NCI-H1694 treated with DMSO at 0.1 percent for 48 hours (cell line): Measurements from ENCODE around the gene BMS1.
"Not testable (repeated sequence)": the region's sequence is repeated elsewhere in the genome, so short reads cannot be mapped to it uniquely, and the experiment has no call there.

Experiments
- DNase-seq: peaks from one replicate; lab custom pipeline; 2025; lab: John Stamatoyannopoulos, UW

Gene BMS1

GRCh38 chr10:42801135-42801534, 18.5 kb downstream of the BMS1 start:
- no peak for DNase-seq

- DNase-seq, result no peak
These were observed 20.3 kb downstream of the BMS1 start for GRCh38 chr10:42802876-42803275.

DNA sequence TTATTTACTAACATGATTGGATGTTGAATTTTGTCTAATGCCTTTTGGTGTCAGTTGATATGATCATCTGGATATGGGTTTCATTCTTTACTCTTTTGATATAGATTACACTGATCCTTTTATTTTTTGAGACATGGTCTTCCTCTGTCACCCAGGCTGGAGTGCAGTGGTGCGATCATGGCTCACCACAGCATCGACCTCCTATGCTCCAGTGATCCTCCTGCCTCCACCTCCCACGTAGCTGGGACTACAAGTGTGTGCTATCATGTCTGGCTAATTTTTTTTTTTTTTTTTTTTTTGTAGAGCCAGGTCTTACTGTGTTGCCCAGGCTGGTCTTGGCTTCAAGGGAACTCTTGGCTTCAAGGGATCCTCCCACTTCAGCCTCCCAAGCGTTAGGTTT, 27.1 kb downstream of the BMS1 start:
- DNase-seq, result no peak

- DNase-seq, result no peak
These were observed 29.4 kb downstream of the BMS1 start for GRCh38 chr10:42812028-42812427.

DNA sequence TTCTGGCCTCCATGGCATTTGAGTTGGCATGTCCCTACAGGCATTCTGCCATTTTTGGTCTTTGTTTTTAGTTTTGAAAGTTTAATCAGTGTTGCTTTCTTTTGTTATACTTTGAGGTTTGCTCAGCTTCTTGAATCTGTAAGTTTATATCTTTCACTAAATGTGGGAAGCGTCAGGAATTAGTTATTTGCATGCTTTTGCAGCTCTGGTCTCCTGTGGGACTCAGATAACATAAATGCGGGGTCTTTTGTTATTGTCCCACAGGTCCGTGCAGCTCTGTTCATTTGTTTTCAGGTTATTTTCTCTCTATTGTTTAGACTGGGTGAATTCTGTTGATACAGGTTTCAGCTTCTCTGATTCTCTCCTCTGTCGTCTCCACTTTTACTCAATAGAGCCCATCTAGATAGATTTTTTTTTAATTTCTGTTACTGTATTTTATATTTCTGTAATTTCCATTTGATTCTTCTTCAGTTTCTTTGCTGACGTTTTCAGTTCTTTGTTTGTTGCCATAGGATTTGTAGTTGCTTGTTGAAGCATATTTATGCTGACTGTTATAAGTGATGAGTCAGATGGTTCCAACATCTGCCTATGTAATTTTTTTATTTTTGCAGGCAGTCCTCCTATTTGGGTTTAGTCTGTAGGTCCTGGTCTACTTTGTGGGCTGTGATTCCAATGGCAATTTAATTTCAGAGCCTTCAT, 31.5 kb downstream of the BMS1 start:
- not testable (repeated sequence) for DNase-seq

DNA sequence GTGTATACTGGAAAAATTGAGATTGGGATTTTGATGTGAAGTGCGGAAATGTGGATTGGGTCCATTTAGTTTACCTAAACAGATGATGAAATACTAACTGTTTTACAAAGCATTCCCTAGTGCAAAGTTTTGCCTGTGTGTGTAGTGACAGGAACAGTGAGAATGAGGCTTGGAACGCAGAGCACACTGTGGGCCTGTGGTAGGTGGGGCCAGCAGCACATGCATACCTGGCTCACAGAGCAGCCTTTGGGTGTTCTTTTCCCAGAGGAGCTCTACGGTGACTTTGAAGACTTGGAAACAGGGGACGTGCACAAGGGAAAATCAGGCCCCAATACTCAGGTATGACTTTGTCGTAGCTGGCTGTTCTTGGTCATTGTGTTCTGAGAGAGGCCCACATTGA, 33.7 kb downstream of the BMS1 start:
- not testable (repeated sequence) for DNase-seq

GRCh38 chr10:42816912-42817311, 34.3 kb downstream of the BMS1 start:
- DNase-seq, result no peak

DNA sequence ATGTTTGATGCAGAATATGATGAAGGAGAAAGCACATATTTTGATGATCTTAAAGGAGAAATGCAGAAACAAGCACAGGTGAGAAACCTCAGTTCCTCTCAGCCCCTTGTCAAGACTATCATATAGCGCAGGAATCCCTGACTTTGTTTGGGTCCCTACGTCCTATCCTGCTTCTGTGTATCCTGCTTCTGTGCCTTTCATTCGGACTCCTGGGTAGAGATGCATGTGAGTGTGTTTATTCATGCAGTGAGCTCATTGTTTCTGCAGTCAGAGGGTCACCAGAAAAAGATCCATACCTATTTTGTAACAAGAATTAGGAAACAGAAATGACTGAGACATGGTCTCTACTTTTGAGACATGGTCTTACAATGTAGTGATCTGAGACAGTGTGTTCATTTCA, 34.8 kb downstream of the BMS1 start:
- DNase-seq, result not testable (repeated sequence)

DNA sequence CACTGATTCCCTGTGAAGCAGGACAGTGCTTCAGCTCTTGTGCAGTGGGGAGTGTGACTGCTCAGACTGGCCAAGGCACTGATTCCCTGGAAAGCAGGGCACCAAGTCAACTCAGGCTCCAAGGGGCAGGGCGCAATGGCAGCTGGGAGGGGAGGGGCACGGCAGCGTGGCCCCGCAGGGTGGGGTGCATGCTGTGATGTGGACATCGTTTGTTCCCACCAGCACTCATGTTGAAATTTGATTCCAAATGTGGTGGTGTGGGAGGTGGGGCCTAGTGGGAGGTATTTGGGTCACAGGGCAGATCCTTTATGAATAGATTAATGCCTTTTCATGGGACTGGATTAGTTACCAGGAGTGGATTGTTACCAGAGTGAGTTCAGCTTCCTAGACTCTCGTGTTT, 44.2 kb downstream of the BMS1 start:
- DNase-seq, result not testable (repeated sequence)

DNA sequence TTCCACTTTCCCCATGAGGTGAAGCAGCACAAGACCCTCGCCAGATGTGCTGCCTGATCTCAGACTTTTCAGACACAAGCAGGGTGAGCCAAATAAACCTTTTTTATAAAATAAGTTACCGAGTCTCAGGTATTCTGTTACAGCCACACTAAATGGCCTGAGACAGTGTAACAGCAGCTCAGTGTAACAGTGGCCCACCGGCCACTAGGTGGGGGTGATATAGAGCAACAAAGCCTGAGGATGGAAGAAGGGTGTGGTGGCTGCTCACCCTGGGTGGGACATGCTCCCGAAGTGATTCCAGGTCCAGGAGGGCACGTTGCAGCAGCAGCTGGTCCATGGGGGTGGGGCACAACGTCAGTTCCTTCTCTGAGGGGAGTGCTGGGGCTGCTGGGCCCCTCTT, 44.6 kb downstream of the BMS1 start:
- DNase-seq, result no peak

DNA sequence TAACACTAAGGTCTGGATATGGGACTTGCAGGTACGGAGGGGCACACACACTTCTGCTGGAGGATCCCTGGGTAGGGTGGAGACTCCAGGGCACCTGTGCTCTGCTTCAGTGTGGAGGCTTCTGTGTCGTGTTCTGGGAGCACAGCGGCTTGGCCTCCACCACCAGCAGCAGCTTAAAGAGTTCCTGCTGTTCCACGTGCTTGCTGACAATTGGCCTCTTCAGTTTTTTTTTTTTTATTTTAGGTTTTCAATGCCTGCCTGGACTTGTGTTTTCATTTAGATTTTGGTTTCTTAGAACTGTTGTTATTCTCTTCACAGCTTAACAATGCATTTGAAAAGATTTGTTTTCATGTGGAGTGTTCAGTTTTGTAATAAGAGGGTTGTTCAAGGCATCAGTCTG, 45.8 kb downstream of the BMS1 start:
- DNase-seq, result not testable (repeated sequence)

- DNase-seq, result no peak
These were observed 47.6 kb downstream of the BMS1 start for GRCh38 chr10:42830237-42830636.

DNA sequence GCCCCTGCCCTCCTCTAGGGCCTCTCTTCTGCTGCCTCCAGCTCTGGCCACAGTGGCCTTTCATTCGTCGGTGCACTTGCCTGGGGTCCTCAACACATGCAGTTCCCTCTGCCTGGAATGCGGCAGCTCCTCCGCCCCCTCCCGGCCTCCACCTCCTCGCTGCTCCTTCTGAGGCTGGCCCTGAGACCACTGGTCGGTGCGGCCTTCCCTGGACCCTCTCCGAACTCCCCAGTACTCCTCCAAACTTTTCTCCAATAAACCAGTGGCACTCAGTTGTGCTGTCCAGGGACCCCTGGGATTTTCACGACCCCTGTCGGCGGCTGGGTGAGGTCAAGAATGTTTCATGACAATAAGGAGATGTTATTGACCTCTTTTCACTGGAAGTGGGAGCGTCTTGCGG, 53.5 kb downstream of the BMS1 start:
- DNase-seq, result no peak

DNA sequence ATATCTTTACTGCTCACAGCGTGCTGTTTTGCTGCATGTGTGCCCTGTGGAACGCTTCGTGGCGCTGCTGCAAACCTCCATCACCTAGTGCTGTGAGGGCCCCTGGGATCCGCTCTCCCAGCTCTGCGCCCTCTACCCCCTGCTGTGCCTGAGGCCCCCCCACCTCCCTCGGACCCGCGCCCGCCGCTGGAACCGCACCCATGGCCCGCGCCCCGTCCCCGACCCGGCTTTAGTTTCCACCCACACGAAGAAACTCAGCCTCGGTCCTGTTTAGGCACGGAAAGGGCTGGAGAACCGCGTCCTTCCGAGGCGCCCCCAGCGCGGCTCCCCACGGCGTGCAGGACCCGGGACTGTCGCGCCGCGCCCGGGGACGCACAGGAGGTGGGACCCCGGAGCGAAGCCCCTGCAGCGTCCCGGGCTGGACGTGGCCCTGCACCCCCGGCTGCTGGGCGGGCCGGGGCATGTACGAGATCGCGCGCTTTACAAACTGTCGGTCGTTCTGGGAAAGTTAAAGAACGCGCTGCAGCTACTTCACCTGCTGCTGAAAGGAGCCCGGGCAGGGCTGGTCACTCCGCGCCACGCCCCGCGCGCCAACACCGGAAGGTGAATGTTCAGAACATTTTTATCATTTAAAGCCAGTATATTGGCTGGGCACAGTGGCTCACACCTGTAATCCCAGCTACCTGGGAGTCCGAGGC, 54.3 kb downstream of the BMS1 start:
- no peak for DNase-seq

DNA sequence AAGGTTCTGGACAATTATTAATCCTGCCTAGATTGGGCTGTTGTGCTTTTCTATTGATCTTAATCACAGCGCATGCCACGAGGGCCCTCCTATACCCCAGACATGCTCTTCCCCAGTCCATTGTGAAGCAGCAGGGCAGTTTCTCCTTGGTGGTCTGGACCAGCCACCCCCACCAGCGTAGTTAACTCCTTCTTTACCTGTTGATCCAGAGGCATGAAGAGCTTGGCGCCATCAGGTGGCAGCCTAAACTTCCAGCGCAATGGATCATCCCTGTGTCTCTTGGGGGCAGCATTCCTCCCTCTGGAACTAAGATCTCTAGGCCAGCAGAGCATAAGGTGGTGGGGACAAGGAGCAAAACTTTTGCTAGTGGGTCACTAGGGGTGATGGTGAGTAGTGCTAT, 62.2 kb downstream of the BMS1 start:
- DNase-seq, result not testable (repeated sequence)

DNA sequence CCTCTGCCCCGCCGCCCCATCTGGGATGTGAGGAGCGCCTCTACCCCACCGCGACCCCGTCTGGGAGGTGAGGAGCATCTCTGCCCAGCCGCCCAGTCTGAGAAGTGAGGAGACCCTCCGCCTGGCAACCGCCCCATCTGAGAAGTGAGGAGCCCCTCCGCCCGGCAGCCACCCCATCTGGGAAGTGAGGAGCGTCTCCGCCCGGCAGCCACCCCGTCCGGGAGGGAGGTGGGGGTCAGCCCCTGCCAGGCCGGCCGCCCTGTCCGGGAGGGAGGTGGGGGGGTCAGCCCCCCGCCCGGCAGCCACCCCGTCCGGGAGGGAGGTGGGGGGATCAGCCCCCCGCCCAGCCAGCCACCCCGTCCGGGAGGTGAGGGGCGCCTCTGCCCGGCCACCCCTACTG, 64.7 kb downstream of the BMS1 start:
- not testable (repeated sequence) for DNase-seq

- DNase-seq, result no peak
These were observed 68.3 kb downstream of the BMS1 start for GRCh38 chr10:42850931-42851330.

- no peak for DNase-seq
These were observed 76.7 kb downstream of the BMS1 start for GRCh38 chr10:42859256-42859655.

GRCh38 chr10:42860016-42860415, 77.4 kb downstream of the BMS1 start:
- not testable (repeated sequence) for DNase-seq

DNA sequence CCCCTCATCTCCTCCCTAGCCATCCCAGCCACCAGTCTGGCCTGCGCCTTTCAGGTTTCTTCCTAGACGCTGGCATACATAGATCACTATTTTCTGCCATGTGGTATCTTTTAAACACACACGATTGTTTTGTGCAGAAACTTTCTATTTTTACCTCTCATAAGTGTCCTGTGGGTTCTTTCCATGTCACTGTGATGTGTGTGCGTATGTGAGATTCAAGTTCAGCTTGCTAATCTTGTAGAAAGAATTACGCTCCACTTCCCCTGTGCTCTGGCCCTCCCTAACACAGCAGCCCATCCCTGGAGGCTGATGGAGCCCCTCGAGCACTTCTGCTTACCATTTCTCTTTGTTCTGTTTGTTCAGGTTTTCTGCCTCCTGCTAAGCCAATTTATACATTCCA, 80.2 kb downstream of the BMS1 start:
- not testable (repeated sequence) for DNase-seq

- no peak for DNase-seq
These were observed 82.0 kb downstream of the BMS1 start for GRCh38 chr10:42864575-42864974.

- DNase-seq, result no peak
These were observed 83.1 kb downstream of the BMS1 start for GRCh38 chr10:42865716-42866114.

GRCh38 chr10:42866115-42866995, 83.8 kb downstream of the BMS1 start:
- DNase-seq, result no peak
